HG02973 (cell line): ENCODE results near the gene STAG1.
"Not testable (repeated sequence)": the region's sequence is repeated elsewhere in the genome, so short reads cannot be mapped to it uniquely, and the experiment has no call there.

ENCODE experiments used
- ATAC-seq: cut with Tn5 transposase; IDR thresholded peaks from one replicate; pipeline ENCODE4 v1.9.1; 2021; ENCODE audit warnings: moderate library complexity; ENCODE audit not compliant: unreplicated experiment

The STAG1 gene

GRCh38 chr3:136343446-136343845 lies 408.7 kb downstream of the STAG1 start:
- no peak for ATAC-seq

- ATAC-seq: no peak
Measured at GRCh38 chr3:136336329-136337100, 415.7 kb downstream of the STAG1 start.

DNA sequence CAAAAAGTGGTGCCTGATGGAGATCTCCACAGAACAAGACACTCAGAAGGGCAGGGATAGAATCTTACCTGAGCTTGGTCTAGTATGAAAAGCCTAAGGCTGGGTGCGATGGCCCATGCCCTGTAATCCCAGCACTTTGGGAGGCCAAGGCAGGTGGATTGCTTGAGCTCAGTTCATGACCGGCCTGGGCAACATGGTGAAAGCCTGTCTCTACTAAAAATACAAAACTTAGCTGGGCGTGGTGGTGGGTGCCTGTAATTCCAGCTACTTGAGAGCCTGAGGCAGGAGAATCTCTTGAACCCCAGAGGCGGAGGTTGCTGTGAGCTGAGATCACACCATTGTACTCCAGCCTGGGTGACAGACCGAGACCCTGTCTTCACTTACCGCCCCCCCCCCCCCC lies 417.5 kb downstream of the STAG1 start:
- ATAC-seq: not testable (repeated sequence)

- ATAC-seq: no peak
Measured at GRCh38 chr3:136334209-136334608, 418.0 kb downstream of the STAG1 start.

DNA sequence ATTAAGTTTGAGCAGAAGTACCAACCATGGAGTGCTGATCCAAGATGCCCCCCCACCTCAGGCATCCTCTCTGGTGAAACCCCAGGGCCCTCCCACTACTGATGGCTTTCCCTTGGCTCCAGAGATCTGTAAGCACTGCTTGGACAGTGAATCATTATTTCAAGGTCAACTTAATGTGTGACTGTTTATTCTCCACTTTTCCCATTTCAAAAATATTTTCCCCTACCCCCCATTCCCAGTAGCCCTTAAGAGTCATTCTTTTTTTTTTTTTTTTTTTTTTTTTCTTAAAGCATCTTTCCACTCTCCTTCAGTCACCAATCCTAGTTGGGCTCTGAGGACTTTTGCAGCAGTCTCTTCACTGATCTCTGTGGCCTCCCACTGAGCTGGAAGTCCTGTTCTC lies 419.4 kb downstream of the STAG1 start:
- ATAC-seq: no peak

DNA sequence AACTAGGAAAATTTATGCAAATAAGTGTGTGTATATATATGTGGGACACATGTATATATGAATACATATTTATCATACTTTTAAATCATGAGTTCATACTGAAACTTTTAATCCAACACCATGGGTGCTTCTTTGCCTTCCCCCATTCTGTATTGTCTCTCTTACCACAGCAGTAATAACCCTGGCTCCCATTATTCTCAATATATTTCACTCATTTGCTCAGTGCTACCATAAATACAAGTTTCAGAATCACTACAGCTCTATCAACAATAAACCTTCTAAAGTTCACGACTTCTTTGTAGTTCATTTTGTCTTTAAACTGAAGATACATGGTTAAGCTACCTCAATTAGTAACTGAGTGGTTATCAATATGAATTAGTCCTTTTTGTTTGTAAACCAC lies 419.9 kb downstream of the STAG1 start:
- ATAC-seq: no peak

- ATAC-seq: no peak
Measured at GRCh38 chr3:136330900-136331299, 421.3 kb downstream of the STAG1 start.

DNA sequence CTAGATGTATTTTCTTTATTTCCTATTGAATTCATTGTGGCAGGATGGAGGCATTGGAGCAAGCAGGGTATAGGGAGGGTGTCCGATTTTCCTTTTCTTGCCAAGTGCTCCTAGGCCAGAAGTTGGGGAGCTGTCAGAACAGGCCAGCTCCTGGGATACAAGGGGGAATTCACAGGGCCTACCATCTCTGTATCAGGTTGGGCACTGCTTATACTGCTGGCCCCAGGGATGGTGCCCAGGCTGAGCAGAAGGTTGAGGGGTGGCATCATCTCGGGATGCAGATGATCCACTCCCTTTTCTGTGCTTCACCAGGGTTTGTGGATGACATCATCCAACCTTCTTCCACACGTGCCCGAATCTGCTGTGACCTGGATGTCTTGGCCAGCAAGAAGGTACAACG lies 422.6 kb downstream of the STAG1 start:
- ATAC-seq: no peak

DNA sequence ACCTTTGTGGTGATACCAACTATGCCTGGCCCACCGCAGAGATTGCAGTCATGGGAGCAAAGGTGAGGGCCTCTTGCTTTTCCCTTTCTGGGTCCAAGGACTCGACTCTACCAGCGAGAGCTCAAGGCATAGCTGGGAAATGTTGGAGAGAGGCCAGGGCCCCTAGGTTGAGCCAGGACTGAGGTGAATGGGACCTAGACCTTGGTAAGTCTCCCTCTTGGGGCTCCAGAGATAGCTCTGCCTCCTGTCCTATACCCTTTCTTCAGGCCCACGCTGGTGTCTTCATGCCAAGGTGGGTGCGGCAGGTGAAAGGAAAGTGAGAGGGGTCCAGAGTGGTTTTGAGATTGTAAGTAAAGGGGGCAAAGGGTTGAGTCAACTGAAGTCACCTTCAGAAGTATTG lies 424.5 kb downstream of the STAG1 start:
- ATAC-seq: no peak

DNA sequence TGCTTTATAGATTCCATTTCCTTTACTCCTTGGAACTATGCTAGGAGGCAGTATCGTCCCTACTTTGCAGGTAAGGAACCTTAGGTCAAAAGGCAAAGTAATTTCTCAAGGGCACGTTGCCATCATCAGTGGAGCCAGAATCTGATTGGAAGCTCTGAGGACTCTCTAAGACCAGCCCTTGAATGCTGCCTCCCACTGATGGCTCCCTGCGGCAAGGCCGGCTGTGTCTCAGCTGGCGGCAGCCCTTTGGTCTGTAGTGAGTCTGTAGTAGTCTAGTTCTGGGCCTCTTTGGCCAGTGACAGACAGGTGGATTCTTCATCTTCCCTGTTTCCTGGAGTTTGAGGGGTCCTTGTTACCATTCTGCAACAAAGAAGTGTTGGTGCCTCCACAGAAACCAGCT lies 425.9 kb downstream of the STAG1 start:
- no peak for ATAC-seq

- no peak for ATAC-seq
Measured at GRCh38 chr3:136311968-136312367, 440.2 kb downstream of the STAG1 start.

- ATAC-seq: no peak
Measured at GRCh38 chr3:136311261-136311660, 440.9 kb downstream of the STAG1 start.

DNA sequence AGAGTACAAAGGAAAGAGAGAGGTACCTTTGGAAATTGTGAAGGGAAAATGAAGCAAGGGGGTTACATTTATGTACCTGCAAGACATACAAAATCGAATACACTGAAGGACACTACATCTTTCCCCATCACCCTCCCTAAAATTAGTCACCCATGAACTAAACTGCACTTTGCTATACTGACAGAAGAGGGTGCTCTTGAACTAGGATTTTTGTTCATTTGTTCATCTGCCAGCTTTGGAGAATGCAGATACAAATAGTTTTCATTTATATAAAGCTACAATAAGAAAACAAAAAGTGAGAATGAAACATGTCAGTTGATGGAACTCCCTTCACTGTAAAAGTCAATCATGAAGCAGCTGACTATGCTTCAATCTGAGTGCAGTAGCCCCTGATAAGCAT lies 446.3 kb downstream of the STAG1 start:
- no peak for ATAC-seq

GRCh38 chr3:136300444-136300843 lies 451.7 kb downstream of the STAG1 start:
- no peak for ATAC-seq

DNA sequence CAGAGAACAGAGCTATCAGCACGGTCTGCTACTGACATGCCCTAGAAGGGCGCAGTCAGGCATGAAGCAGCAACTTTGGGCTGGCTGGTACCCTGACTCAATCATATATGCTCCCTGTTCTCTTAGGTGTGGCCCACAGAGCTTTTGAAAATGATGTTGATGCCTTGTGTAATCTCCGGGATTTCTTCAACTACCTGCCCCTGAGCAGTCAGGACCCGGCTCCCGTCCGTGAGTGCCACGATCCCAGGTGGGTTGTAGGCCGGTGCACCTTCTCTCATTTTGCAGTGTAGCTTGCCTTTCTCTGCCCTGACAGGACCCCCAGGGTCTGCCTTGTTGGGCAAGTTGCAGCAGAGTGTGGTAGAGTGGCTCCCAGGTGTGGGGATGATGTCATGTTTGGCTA lies 454.4 kb downstream of the STAG1 start:
- no peak for ATAC-seq

- no peak for ATAC-seq
Measured at GRCh38 chr3:136296960-136297359, 455.2 kb downstream of the STAG1 start.

DNA sequence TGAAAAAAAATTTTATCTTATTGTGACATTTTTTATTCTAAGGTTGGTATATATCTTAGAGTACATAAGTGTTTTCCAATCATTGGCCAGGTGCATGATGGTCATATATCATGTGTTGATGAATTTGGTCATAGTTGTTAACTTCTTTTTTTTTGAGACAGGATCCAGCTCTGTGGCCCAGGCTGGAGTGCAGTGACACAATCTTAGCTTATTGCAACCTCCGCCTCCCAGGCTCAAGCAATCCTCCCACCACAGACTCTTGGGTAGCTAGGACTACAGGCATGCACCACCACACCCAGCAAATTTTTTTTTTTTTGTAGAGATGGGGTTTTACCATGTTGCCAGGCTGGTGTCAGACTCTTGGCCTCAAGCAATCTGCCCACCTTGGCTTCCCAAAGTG lies 458.0 kb downstream of the STAG1 start:
- ATAC-seq: no peak

GRCh38 chr3:136293279-136293678 lies 458.9 kb downstream of the STAG1 start:
- no peak for ATAC-seq

GRCh38 chr3:136292500-136292899 lies 459.7 kb downstream of the STAG1 start:
- ATAC-seq: no peak

- ATAC-seq: no peak
Measured at GRCh38 chr3:136291302-136291701, 460.9 kb downstream of the STAG1 start.
